Endothelial cell (in vitro differentiated cells): ENCODE measurements around the gene TLE2. TPM values are rescaled to one million over a fixed set of nuclear protein-coding genes. Genes with fewer than 3 reads are reported as not detected.
"Not testable (repeated sequence)": the region's sequence is repeated elsewhere in the genome, so short reads cannot be mapped to it uniquely, and the experiment has no call there.

Experiments used
- DNase-seq: peaks from one replicate; pipeline ENCODE4 v3.0.0; 2021; ENCODE audit warnings: low spot score
- H3K27ac Mint-ChIP-seq: one replicate; pipeline ENCODE4 v1.8.0; 2021; ENCODE audit warnings: mixed read lengths, inconsistent platforms; ENCODE audit not compliant: unreplicated experiment
- H3K27me3 Mint-ChIP-seq: one replicate; pipeline ENCODE4 v1.8.0; 2021; ENCODE audit warnings: mild to moderate bottlenecking, moderate library complexity, mixed read lengths, inconsistent platforms; ENCODE audit not compliant: unreplicated experiment
- H3K36me3 Mint-ChIP-seq: one replicate; pipeline ENCODE4 v1.8.0; 2021; ENCODE audit warnings: mild to moderate bottlenecking, low read depth, mixed read lengths, inconsistent platforms; ENCODE audit not compliant: unreplicated experiment
- H3K4me1 Mint-ChIP-seq: one replicate; pipeline ENCODE4 v1.8.0; 2021; ENCODE audit warnings: mild to moderate bottlenecking, mixed read lengths, inconsistent platforms; ENCODE audit not compliant: unreplicated experiment
- H3K4me3 Mint-ChIP-seq: one replicate; pipeline ENCODE4 v1.8.0; 2021; ENCODE audit warnings: mild to moderate bottlenecking, mixed read lengths, inconsistent platforms; ENCODE audit not compliant: unreplicated experiment
- H3K9me3 Mint-ChIP-seq: one replicate; pipeline ENCODE4 v1.8.0; 2021; ENCODE audit warnings: mixed read lengths, inconsistent platforms; ENCODE audit not compliant: unreplicated experiment
- total RNA-seq: library from RNA; stranded (reverse); fragmentation: NEBNext Ultra II Directional; extraction: Animal tissue kit (Norgen Biotek cat#: 25700); gene quantifications from one replicate; pipeline ENCODE4 v1.2.1, GENCODE V29; 2021; ENCODE audit not compliant: unreplicated experiment
- TF ChIP-seq, protein P1 (sequence below): fragments of 200-600 bp; sonication (generic); IDR thresholded peaks from one replicate; pipeline ENCODE4 v1.5.0; 2021; ENCODE audit warnings: antibody characterized with exemption; ENCODE audit not compliant: unreplicated experiment

Gene TLE2
- total RNA-seq, 1 donor from 2014 or later = 5.7 TPM

DNA sequence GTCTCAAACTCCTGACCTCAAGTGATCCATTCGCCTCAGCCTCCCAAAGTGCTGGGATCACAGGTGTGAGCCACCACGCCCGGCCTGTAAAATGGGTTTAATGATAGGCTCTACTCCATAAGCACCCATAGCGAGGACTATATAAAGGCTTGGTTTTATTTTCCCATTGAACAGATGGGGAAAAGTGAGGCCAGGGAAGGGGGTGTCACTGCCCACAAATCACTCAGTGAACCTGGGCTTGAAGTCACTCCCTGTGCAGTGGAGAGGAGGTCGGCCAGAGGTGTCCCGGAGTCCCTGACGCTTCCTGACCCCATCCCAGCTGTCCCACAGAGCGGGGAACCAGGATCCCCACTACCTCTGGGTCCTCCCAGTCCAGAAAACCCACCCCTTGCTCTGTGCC, 14.9 kb downstream of the TLE2 start:
- Mint-ChIP-seq H3K36me3 (no peaks in the 10 kb centered on the region), H3K4me3 (no peak overlapping the region), H3K4me1 (no peaks in the 10 kb centered on the region), H3K9me3 (no peaks in the 10 kb centered on the region), H3K27me3 (peaks cover 10% of the 10 kb centered on the region), H3K27ac (no peak overlapping the region)
- TF ChIP-seq, protein P1, sequence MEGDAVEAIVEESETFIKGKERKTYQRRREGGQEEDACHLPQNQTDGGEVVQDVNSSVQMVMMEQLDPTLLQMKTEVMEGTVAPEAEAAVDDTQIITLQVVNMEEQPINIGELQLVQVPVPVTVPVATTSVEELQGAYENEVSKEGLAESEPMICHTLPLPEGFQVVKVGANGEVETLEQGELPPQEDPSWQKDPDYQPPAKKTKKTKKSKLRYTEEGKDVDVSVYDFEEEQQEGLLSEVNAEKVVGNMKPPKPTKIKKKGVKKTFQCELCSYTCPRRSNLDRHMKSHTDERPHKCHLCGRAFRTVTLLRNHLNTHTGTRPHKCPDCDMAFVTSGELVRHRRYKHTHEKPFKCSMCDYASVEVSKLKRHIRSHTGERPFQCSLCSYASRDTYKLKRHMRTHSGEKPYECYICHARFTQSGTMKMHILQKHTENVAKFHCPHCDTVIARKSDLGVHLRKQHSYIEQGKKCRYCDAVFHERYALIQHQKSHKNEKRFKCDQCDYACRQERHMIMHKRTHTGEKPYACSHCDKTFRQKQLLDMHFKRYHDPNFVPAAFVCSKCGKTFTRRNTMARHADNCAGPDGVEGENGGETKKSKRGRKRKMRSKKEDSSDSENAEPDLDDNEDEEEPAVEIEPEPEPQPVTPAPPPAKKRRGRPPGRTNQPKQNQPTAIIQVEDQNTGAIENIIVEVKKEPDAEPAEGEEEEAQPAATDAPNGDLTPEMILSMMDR = no peak
- DNase-seq = no peak

DNA sequence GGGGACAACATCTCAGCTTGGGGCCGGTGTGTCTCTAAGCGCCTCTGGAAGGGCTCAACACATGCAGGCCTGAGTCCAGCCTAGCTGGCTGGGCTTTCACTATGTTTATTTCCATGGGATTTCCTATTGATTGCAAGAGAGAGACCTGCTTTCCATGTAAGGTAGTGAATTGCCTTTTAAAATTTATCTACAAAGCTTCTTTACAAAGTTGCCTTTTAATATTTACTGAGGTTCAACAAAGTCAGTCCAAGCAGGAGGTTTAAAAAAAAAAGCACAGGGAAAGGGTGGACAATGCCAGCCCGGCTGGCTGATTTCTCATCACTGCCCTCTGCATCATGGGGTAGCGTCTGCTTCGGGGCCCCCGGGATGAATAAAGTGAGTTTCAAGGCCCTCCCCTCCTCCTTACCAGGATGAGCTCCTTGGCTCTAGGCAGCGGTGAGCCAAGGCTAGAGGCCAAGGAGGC, 15.8 kb downstream of the TLE2 start:
- Mint-ChIP-seq H3K36me3 (no peaks in the 10 kb centered on the region), H3K9me3 (no peaks in the 10 kb centered on the region), H3K27me3 (peaks cover 8% of the 10 kb centered on the region), H3K4me3 (no peak overlapping the region), H3K4me1 (no peaks in the 10 kb centered on the region), H3K27ac (no peak overlapping the region)
- no peak for DNase-seq
- TF ChIP-seq, protein P1 = no peak

DNA sequence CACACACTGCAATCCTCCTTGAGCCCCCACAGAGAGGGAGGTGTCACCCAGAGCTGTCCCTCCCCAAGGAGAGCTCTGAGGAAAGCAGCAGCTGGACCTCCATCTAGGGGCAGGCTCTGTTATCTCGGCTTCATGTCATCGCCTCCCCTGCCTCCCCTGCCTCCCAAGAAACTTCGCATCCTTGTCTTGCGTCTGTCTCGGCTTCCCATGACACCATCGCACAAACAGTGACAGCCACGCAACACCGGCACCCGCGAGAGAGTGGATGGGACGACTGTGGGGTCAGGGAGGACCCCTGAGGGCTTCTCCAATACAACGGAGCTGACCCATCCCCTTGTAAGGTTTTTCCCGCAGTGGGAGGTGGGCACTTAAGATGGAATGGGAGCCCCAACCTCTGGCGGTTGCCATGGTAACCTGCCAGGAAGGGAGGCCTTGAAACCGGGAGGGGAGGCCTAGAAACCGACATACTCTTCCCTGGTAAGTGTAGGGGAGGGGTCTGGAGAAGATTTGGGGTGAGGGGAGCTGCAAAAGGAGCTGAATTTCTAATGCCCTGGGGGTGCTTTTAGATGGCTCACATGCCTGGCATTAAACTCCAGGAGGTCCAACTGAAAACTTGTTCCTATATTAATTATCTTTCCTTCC, 16.3 kb downstream of the TLE2 start:
- no peaks in the 10 kb centered on the region for H3K4me1 Mint-ChIP-seq
- no peak for DNase-seq
- H3K4me3 Mint-ChIP-seq = no peak overlapping the region
- TF ChIP-seq, protein P1 = no peak
- H3K27ac Mint-ChIP-seq = no peak overlapping the region
- H3K9me3 Mint-ChIP-seq = no peaks in the 10 kb centered on the region
- no peaks in the 10 kb centered on the region for H3K36me3 Mint-ChIP-seq
- peaks cover 8% of the 10 kb centered on the region for H3K27me3 Mint-ChIP-seq

DNA sequence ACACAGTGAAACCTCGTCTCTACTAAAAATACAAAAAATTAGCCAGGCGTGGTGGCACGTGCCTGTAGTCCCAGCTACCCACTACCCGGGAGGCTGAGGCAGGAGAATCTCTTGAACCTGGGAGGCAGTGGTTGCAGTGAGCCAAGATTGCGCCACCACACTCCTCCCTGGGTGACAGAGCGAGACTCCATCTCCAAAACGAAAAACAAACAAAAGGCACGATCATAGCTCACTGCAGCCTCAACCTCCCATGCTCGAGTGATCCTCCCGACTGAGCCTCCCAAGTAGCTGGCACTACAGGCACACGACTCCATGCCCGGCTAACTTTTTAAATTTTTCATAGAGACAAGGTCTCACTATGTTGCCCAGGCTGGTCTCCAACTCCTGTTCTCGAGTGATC, 17.0 kb downstream of the TLE2 start:
- H3K27me3 Mint-ChIP-seq, H3K9me3 Mint-ChIP-seq, H3K4me1 Mint-ChIP-seq, H3K27ac Mint-ChIP-seq, DNase-seq, H3K4me3 Mint-ChIP-seq, H3K36me3 Mint-ChIP-seq: not testable (repeated sequence)

DNA sequence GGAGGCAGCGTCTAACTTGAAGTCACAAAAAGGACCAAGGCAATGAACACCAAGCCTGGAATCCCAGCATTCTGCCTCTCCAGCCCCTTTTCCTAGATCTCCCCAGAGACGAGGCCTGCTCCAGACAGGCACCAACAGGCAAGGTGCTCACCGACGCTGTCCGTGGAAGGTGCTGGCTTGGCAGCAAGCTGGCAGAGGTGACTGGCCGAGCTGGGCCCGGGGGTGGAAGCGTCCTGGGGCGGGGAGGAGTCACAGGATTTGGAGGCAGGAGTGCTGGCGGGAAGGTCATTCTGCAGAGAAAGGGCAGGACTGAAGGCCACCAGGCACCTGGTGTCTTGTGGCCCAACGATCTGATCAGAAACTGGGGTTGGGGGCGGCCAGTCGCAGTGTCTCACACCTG, 18.2 kb downstream of the TLE2 start:
- TF ChIP-seq, protein P1 = no peak
- Mint-ChIP-seq H3K27me3 (peaks cover 8% of the 10 kb centered on the region), H3K4me1 (no peaks in the 10 kb centered on the region), H3K36me3 (no peaks in the 10 kb centered on the region), H3K9me3 (no peaks in the 10 kb centered on the region), H3K27ac (no peak overlapping the region), H3K4me3 (no peak overlapping the region)
- no peak for DNase-seq
